GM21723 (cell line): ENCODE data around the gene COL4A2.

Source experiments
- ATAC-seq: cut with Tn5 transposase; IDR thresholded peaks from one replicate; pipeline ENCODE4 v1.9.1; 2021; ENCODE audit warnings: mild to moderate bottlenecking, moderate library complexity; ENCODE audit not compliant: unreplicated experiment

COL4A2 gene

GRCh38 chr13:110433014-110433413, 125.9 kb downstream of the COL4A2 start:
- ATAC-seq, result no peak

- ATAC-seq, result no peak
Measured at GRCh38 chr13:110434629-110435028, 127.5 kb downstream of the COL4A2 start.

GRCh38 chr13:110435331-110435730, 128.2 kb downstream of the COL4A2 start:
- ATAC-seq, result no peak

- no peak for ATAC-seq
Measured at GRCh38 chr13:110436276-110436675, 129.2 kb downstream of the COL4A2 start.

- ATAC-seq, result no peak
Measured at GRCh38 chr13:110436786-110437370, 129.8 kb downstream of the COL4A2 start.

- no peak for ATAC-seq
Measured at GRCh38 chr13:110438211-110438610, 131.1 kb downstream of the COL4A2 start.

GRCh38 chr13:110438776-110439175, 131.7 kb downstream of the COL4A2 start:
- no peak for ATAC-seq

- ATAC-seq, result no peak
Measured at GRCh38 chr13:110440946-110441731, 134.1 kb downstream of the COL4A2 start.

GRCh38 chr13:110442930-110443621, 136.0 kb downstream of the COL4A2 start:
- ATAC-seq, result no peak

GRCh38 chr13:110443622-110444225, 136.6 kb downstream of the COL4A2 start:
- no peak for ATAC-seq

- ATAC-seq, result no peak
Measured at GRCh38 chr13:110444226-110444653, 137.2 kb downstream of the COL4A2 start.

GRCh38 chr13:110445183-110445582, 138.1 kb downstream of the COL4A2 start:
- ATAC-seq, result peak; percentile 39

- no peak for ATAC-seq
Measured at GRCh38 chr13:110445722-110446574, 138.9 kb downstream of the COL4A2 start.

- ATAC-seq, result no peak
Measured at GRCh38 chr13:110446575-110446890, 139.4 kb downstream of the COL4A2 start.

GRCh38 chr13:110447058-110447511, 140.0 kb downstream of the COL4A2 start:
- no peak for ATAC-seq

GRCh38 chr13:110447801-110448200, 140.7 kb downstream of the COL4A2 start:
- ATAC-seq, result no peak

GRCh38 chr13:110448230-110448629, 141.1 kb downstream of the COL4A2 start:
- ATAC-seq, result no peak

GRCh38 chr13:110448677-110449076, 141.6 kb downstream of the COL4A2 start:
- no peak for ATAC-seq

- no peak for ATAC-seq
Measured at GRCh38 chr13:110449219-110450015, 142.3 kb downstream of the COL4A2 start.
